Measurements from ENCODE around the gene SLC36A2.
"Not testable (repeated sequence)": the region's sequence is repeated elsewhere in the genome, so short reads cannot be mapped to it uniquely, and the experiment has no call there.

The SLC36A2 gene

DNA sequence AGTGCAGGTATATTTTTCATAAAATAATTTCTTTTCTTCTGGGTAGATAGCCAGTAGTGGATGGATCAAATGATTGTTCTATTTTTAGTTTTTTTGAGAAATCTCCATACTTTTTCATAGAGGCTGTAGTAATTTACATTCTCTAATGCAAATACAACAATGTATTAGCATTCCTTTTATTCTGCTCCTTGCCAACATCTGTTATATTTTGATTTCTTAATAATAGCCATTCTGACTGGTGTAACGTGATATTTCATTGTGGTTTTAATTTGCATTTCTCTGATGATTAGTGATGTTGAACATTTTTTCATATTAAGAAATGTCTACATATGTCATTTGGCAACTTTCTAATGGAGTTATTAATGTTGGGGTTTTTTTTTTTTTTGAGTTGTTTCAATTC is 27.2 kb upstream of the SLC36A2 start:
- H3K4me3 ChIP-seq (ENCODE audit: low read depth, low read length): no peak overlapping the region
- TF ChIP-seq, protein P1, sequence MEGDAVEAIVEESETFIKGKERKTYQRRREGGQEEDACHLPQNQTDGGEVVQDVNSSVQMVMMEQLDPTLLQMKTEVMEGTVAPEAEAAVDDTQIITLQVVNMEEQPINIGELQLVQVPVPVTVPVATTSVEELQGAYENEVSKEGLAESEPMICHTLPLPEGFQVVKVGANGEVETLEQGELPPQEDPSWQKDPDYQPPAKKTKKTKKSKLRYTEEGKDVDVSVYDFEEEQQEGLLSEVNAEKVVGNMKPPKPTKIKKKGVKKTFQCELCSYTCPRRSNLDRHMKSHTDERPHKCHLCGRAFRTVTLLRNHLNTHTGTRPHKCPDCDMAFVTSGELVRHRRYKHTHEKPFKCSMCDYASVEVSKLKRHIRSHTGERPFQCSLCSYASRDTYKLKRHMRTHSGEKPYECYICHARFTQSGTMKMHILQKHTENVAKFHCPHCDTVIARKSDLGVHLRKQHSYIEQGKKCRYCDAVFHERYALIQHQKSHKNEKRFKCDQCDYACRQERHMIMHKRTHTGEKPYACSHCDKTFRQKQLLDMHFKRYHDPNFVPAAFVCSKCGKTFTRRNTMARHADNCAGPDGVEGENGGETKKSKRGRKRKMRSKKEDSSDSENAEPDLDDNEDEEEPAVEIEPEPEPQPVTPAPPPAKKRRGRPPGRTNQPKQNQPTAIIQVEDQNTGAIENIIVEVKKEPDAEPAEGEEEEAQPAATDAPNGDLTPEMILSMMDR (IDR thresholded peaks at IDR 0.05; ENCODE audit: low read depth, low read length, missing control alignments): no peak

DNA sequence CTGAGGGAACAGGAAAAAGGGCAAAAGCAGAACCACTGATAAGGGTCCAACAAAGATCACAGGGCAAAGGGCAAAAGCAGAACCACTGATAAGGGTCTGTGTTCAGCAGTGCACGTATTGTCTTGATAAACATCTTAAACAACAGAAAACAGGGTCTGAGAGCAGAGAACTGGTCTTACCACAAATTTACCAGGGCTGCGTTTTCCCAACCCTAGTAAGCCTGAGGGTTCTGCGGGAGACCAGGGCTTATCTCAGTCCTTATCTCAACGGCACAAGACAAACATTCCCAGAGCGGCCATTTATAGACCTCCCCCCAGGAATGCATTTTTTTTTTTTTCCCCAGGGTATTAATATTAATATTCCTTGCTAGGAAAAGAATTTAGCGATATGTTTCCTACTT is 19.7 kb upstream of the SLC36A2 start:
- not testable (repeated sequence) for DNase-seq (ENCODE audit: low read depth); H3K4me3 ChIP-seq (ENCODE audit: low read depth, low read length)

More for the DNA sequence above, 27.2 kb upstream of the SLC36A2 start:
- no peak for DNase-seq (ENCODE audit: low read depth)

DNA sequence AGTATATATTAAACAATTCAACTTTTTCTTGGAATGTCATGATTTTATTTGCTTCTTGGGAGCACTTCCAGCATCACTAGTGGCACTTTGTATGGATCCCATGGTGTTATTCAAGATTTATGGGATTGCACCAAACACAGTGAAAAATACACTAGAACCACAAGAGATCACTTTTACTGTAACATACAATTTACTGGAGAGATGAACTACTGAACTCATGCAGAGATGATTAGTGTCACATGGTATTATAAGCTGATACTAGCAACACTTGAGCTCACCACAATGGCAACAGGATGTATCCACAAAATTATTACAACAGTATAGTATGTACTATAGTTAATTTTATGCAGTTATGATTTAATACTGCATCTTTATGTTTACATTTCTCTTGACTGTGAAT is 16.3 kb upstream of the SLC36A2 start:
- H3K4me3 ChIP-seq (ENCODE audit: low read depth, low read length): no peak overlapping the region
- TF ChIP-seq, protein P1 (IDR thresholded peaks at IDR 0.05; ENCODE audit: low read depth, low read length, missing control alignments): no peak
- no peak for DNase-seq (ENCODE audit: low read depth)

DNA sequence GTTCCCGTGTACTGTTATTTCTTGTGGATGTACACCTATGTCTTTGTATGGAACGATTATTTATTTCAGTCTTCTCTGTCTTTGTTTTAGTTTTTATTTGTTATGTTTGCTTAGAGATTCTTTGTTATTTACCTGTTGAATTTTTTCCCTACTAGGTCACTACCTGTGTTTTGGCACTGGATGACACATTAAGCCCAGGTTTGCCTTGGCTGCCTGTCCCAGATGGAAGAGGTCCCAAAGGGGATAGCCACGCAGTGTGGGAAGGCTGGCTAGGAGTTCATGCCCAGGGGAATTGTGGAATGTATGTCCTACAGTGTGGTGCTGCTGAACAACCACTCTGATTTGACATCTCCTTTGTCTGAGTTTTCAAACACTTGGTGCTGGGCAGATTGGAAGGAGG is 15.6 kb upstream of the SLC36A2 start:
- no peak overlapping the region for H3K4me3 ChIP-seq (ENCODE audit: low read depth, low read length)
- no peak for DNase-seq (ENCODE audit: low read depth)
- TF ChIP-seq, protein P1 (IDR thresholded peaks at IDR 0.05; ENCODE audit: low read depth, low read length, missing control alignments): no peak

DNA sequence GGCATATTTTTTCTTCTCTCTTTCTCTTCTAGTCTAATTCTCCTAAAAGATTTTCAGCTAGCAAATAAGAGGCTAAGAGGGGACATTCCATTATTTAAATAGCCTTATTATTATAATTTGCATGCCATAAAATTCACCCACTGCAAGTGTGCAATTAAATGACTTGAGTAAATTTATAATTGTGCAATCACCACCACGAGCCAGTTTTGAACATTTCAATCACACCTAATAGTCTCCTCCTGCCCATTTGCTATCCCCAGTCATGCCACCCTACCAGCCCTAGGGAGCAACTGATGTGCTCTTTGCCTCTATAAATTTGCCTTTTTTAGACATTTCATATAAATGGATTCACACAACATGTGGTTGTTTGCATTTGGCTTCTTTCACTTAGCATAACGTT is 12.0 kb upstream of the SLC36A2 start:
- DNase-seq (ENCODE audit: low read depth): no peak
- H3K4me3 ChIP-seq (ENCODE audit: low read depth, low read length): no peak overlapping the region
- TF ChIP-seq, protein P1 (IDR thresholded peaks at IDR 0.05; ENCODE audit: low read depth, low read length, missing control alignments): no peak

DNA sequence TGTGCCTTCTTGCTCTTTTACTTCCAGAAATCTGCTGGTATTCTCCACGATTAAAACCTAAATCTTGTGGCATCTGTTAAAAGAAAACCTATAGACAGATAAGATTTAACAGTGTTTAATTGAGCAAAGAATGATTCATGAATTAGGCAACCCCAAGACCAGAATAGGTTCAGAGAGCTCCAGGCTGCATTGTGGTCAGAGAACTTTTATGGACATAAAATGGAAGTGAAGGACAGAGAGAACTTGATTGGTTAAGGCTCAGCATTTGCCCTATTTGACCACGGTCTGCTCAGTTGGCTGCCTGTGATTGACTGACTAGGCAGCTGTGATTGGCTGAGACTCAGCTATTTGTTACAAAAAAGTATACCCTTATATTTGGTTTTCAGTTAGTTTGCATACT is 10.4 kb upstream of the SLC36A2 start:
- TF ChIP-seq, protein P1 (IDR thresholded peaks at IDR 0.05; ENCODE audit: low read depth, low read length, missing control alignments): no peak
- H3K4me3 ChIP-seq (ENCODE audit: low read depth, low read length): no peak overlapping the region
- no peak for DNase-seq (ENCODE audit: low read depth)

DNA sequence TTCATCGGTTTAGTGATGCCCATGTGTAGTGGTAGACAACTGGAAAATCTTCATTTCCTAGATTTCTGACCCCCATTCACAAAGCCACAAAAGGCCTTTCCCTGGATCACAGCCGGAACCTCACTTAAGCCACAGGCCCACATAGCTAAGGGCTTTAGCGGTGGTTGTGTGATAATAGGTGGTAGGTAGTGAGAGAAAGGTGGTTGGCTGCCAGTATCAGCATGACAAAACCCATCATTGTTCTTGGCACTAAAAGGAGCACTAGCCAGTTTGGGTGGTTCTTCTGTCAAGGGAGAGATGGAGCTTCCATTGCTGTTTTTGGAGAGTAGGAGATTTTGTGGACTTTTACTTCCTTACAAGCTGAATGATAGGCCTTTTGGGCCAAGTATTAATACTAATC is 9.7 kb upstream of the SLC36A2 start:
- no peak overlapping the region for H3K4me3 ChIP-seq (ENCODE audit: low read depth, low read length)
- DNase-seq (ENCODE audit: low read depth): no peak
- TF ChIP-seq, protein P1 (IDR thresholded peaks at IDR 0.05; ENCODE audit: low read depth, low read length, missing control alignments): no peak

DNA sequence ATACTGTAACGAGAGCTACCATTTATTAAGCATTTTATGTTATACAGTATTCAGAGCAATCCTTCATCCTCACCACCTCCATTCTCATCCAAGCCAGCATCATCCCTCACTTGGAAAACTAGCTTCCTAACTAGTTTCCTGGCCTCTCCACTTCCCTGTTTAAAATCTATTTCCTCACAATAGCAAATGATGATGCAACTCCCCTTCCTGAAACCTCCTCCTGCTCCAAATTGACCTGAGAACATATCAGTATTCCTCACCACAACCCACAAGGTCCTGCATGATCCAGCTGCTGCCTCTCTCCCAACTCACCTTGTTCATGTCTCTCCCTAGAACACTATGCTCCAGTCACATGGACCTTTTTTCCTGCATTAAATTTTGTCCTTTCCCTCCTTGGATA is 4.3 kb upstream of the SLC36A2 start:
- no peak for DNase-seq (ENCODE audit: low read depth)
- TF ChIP-seq, protein P1 (IDR thresholded peaks at IDR 0.05; ENCODE audit: low read depth, low read length, missing control alignments): no peak

More for the DNA sequence above, 4.3 kb upstream of the SLC36A2 start:
- H3K4me3 ChIP-seq (ENCODE audit: low read depth, low read length): no peak overlapping the region

Measured in GM12864 (cell line).